Measurements from ENCODE around the gene CABP4.
"Not testable (repeated sequence)": the region's sequence is repeated elsewhere in the genome, so short reads cannot be mapped to it uniquely, and the experiment has no call there.

The CABP4 gene

DNA sequence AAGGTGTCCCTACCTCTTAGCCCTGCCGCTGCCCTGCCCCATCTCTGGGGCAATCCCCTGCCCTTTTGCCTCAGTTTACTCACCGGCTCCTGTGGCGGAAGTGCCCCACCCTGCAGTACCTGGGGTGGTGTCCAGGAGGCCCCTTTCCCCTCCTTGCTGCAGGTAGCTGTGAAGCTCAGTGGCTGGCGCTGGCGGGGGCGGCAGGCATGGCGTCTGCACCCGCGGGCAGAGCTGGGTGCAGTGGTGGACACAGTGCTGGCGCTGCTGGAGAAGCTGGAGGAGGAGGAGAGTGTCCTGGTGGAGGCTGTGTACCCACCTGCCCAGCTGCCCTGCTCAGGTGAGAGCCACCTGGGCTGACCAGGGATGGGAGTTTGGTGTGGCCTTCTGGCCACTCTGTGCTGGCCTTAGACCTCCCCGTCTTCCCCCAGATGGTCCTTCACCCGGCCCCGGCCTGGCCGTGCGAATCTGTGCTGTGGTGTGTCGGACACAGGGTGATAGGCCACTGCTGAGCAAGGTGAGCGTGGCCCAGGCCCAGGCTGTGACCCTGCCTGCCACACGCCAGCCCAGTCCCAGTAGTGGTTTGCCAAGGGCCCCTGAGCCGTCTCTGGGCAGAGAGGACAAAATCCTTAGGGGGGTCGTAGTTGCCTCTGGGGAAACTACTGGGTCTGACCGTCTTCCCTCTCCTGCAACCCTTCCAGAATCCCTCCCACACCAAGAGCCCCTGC is 35.7 kb upstream of the CABP4 start:
- FAIRE-seq: no peak

DNA sequence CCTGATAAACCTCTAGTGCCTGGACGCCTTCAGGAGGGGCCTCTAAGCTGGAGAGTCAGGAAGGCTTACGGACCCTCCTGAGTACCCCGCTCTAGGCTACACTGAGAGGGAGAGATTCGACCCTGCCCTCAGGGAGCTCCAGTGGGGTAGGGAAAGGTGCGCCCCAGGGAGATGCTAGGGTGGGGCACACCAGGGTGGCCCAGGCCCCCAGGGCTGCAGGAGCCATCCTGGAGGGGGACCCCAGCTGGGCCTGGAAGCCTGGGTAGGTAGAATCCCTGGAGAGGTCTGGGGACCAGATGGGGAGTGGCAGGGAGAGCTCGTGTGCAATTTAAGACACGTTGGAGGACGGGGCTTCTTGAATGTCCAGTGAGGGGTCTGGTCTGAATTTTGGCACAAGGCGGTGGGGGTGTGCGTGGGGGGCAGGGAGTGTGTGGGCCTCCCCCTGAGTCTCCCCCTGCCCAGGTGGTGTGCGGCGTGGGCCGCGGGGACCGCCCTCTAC is 35.0 kb upstream of the CABP4 start:
- FAIRE-seq: no peak

DNA sequence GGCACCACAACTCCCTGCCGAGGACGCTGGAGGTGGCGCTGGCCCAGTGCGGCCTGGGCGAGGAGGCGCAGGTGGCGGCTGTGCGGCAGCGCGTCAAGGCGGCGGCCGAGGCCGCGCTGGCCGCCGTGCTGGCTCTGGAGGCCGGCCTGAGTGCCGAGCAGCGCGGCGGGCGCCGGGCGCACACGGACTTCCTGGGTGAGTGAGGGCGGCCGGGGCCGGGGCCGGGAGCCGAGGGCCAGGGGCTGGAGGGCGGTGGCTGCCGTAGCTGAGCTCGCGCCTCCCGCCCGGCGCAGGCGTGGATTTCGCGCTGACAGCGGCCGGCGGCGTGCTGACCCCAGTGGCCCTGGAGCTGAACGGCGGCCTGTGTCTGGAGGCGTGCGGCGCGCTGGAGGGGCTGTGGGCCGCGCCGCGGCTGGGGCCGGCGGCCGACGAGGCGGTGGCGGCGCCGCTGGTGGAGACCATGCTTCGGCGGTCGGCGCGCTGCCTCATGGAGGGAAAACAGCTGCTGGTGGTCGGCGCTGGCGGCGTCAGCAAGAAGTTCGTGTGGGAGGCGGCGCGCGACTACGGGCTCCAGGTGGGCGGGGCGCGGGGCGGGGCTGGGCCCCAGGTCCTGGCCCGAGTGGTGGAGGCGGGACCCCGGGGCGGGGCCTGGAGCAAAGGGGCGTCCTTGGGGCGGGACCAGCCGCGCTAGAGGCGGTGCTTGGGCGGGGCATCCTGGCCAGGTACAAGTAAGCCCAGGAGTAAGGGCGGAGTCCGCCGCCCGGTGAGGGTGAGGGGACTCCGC is 34.3 kb upstream of the CABP4 start:
- no peak for FAIRE-seq

DNA sequence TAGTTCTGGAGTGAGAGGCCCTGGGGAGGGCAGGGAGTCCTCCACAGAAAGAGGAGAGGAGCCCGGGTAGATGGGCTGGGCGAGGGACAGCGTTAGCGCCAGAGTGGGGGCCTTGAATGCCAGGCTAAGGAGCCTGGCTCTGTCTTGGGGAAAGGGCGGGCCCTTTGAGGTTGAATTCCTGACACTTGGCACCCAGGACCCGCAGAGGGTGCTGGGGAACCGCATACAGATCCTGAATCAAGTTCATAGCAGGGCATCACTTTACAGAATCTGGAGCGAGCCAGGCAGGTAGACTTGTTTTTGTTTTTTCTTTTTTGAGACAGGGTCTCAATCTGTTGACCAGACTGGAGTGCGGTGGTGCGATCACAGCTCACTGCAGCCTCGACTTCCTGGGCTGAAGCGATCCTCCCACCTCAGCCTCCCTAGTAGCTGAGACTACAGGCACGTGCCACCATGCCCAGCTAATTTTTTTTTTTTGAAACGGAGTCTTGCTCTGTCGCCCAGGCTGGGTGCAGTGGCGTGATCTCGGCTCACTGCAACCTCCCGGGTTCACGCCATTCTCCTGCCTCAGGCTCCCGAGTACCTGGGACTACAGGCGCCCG is 33.6 kb upstream of the CABP4 start:
- FAIRE-seq: no peak

DNA sequence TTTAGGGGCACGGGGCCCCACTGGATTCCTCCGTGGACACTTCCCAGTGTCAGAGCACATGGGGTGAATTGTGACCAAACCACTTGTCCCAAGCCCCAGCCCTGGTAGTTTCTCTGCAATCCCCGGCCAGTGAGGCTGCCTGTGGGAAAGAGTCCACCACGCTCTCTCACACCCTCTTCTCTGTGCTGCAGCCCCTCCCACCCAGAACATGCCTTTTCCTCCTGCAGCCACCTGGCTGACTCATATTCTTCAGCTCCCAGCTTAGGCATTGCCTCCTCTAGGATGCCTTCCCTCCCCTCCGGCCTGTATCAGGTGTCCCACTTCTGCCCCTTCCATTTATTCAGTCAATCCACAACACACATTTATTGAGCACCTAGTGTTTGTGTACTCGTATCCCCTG is 32.3 kb upstream of the CABP4 start:
- FAIRE-seq: no peak

DNA sequence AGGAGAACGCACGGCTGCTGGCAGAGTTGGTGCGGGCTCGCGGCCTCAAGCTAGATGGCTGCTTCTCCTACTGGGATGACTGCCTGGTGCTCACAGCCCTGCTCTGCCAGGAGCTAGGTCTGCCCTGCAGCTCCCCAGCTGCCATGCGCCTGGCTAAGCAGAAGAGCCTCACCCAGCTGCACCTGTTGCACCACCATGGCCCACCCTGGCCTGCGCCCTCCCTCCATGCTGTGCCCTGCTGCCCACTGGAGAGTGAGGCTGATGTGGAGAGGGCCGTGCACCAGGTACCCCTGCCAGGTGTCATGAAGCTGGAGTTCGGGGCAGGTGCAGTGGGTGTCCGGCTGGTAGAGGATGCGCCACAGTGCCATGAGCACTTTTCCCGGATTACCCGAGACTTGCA is 31.7 kb upstream of the CABP4 start:
- FAIRE-seq: no peak

DNA sequence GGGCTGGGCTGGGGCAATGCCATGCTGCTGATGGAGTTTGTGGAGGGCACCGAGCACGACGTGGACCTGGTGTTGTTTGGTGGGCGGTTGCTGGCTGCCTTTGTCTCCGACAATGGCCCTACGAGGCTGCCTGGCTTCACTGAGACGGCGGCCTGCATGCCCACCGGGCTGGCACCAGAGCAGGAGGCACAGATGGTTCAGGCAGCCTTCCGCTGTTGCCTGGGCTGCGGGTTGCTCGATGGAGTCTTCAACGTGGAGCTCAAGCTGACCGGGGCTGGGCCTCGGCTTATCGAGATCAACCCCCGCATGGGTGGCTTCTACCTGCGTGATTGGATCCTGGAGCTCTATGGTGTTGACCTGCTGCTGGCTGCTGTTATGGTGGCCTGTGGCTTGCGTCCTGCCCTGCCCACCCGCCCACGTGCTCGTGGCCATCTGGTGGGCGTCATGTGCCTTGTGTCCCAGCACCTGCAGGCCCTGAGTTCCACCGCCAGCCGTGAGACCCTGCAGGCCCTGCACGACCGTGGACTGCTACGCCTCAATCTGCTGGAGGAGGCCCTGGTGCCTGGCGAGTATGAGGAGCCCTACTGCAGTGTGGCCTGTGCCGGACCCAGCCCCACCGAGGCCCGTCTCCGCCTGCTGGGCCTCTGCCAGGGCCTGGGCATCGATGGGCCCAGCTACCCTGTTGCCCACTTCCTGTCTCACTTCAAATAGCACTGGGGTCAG is 31.1 kb upstream of the CABP4 start:
- FAIRE-seq: no peak

DNA sequence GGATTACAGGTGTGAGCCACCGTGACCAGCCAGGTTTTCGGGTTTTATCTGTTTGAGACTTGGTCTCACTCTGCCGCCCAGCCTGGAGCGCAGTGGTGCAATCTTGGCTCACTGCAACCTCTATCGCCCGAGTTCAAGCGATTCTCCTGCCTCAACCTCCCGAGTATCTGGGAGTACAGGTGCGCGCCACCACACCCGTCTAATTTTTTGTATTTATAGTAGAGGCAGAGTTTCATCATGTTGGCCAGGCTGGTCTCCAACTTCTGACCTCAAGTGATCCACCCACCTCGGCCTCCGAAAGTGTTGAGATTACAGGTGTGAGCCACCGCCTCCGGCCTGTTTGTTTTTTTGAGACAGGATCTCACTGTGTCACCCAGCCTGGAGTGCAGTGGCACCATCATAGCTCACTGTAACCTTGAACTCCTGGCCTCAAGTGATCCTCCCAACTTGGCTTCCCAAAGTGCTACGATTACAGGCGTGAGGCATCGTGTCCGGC is 27.7 kb upstream of the CABP4 start:
- not testable (repeated sequence) for FAIRE-seq

DNA sequence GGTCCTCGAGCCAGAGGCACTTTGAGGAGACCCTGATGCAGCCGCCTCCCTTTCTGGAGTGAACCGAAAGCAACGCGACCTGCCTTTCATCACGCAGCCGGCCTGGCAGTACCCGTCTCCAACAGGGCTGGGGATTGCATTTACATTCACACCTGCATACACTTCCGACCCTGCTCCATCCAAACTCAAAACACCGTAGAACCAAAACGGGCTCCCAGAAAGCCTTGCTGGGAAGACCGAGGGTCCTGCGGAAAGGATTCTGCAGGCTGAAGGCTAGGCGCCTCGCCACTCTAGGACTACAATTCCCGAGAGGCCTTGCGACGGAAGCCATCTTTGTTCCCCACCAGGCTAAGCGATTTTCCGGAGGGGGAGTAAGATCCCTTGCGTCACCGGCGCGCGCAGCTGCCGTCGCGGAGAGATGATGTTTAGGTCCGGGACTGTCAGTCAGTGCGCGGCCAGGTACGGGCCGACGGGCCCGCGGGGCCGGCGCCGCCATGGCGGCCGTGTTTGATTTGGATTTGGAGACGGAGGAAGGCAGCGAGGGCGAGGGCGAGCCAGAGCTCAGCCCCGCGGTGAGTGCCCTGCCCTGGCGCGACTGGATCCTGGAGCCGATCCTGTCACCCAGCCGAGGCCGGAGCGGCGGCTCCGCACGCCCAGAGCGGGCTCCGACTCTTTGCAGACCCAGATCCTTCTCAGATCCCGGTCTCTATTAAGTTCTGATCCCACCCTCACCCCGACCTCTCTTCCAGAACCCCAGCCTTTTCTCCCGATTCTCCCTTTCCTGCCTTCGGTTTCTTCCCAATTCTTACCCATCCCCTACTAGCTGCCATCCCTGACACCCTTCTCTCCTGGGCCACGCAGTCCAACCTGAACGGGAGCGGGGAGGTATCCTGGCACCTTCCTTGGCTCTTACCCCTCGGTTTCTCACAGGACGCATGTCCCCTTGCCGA is 26.8 kb upstream of the CABP4 start, which contains the start of gene RPS6KB2:
TSS of gene RPS6KB2 (plus strand) at position 443 of the 950 bp plus-strand sequence. CDS start at position 495, 52 bp downstream.
- FAIRE-seq: peak; percentile 77

DNA sequence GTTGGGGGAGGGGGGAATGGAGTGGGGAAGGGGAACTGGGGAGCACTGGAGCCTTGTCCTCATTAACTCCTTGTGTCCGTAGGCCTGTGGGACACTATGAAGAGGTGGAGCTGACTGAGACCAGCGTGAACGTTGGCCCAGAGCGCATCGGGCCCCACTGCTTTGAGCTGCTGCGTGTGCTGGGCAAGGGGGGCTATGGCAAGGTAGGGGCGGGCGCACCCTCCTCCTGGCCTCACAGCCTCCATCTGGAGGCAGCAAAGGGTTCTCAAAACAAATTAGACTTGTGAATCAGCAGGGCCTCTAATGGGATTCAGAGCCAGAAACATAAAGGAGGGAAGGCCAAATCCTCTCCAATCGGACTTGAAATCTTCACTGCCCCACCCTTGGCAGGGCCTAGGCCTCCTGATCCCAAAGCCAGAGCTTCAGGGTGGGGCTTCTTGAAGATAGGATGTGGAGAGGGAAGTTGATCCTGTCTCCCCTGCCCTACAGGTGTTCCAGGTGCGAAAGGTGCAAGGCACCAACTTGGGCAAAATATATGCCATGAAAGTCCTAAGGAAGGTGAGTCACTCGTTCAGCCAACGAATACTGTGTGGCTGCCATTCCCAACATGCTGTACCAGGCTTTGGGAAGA is 26.0 kb upstream of the CABP4 start:
- no peak for FAIRE-seq

DNA sequence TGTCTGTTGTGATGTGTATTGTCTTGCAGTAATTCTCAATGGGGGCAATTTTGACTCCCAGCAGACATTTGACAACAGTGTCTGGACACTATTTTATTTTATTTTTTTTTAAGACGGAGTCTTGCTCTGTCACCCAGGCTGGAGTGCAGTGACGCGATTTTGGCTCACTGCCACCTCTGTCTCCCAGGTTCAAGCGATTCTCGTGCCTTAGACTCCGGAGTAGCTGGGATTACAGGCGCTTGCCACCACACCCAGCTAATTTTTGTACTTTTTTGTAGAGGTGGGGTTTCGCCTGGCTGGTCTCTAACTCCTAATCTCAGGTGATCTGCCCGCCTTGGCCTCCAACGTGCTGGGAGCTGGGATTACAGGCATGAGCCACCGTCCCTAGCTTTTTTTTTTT is 25.4 kb upstream of the CABP4 start:
- no peak for FAIRE-seq

DNA sequence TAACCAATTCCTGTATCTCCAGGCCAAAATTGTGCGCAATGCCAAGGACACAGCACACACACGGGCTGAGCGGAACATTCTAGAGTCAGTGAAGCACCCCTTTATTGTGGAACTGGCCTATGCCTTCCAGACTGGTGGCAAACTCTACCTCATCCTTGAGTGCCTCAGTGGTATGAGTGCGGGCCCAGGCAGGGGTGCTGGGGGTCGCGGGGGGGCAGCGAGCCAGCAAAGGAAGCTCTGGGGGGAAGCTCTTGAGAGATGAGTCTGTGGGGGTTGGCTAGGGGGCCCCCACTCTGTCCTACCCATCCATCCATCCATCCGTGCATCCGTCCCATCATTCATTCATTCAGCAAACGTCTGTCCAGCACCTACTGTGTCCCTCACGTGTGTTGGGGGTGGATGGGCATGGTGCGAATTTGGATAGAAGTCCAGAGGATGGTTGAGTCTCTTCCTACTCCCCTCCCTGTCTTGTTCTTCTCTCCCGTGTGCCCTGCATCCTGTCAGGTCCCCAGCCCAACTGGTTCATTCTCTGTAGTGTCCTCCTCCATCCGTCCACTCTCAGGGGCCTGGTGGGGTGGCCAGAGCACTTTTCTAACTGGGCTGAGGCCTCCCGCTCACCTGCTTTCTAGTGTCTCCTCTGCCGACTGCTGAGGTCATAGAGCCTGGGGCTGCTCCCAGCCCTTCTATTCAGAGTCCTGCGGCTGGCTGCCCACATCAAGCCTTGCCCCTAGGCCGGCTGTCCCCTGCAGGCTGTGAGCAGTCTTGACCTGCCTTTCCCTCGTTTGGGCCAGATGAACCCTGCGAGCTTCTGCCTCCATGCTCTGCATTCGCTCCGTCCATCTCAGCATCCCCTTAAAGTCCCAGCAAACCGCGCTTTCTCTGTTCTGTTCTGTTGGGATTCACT is 23.6 kb upstream of the CABP4 start:
- FAIRE-seq: no peak

DNA sequence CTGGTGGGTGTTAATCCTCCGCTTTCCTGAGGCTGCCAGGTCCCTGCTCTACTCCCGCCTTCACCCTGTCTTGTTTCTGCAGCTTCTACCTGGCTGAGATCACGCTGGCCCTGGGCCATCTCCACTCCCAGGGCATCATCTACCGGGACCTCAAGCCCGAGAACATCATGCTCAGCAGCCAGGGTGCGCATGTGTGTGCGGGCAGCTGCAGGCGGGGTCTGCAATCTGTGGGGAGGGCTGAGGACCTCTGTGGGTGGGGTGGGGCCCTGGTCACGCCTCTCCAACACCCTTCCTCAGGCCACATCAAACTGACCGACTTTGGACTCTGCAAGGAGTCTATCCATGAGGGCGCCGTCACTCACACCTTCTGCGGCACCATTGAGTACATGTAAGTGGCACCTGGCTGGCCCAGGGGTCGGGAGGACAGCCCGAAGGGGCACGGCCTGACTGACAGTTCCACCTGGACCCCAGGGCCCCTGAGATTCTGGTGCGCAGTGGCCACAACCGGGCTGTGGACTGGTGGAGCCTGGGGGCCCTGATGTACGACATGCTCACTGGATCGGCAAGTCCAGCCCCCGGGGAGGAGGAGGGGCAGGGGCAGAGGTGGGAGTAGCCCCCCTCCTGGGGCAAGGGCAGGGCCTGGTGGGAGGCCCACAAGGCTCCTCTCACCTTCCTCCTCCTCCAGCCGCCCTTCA is 22.4 kb upstream of the CABP4 start:
- no peak for FAIRE-seq

DNA sequence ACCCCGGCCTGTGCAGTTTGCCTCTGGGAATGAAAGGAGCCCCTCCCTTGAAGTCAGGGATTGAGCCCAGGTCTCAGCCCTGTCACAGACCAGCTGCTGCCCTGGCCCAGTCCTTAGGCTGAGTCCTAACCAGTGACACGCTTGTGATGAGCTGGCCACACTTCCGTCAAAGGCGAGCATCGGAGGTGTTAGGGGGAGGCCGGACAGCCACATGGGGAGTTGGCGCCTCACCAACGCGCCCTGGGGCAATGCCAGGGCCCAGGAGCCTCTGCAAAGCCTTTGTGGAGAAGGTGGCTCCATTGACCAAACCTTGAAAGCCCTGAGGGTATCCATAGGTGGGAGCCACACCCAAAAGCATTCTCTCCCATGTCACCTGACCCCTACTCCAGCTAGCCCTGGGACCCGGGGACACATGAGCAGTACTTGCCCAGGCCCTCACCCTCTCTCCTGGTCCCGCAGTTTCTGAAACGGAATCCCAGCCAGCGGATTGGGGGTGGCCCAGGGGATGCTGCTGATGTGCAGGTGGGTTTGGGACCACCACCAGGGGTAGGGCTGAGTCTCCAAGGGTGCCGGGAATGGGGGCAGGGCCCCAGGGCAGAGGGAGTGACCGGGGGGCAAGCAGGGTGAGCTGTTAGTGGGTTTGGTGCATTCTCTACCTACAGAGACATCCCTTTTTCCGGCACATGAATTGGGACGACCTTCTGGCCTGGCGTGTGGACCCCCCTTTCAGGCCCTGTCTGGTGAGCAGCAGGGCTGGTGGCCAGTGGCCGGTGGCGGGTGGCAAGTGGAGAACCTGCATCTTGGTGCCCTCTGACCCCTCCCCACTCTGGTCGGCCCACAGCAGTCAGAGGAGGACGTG is 21.4 kb upstream of the CABP4 start:
- no peak for FAIRE-seq

DNA sequence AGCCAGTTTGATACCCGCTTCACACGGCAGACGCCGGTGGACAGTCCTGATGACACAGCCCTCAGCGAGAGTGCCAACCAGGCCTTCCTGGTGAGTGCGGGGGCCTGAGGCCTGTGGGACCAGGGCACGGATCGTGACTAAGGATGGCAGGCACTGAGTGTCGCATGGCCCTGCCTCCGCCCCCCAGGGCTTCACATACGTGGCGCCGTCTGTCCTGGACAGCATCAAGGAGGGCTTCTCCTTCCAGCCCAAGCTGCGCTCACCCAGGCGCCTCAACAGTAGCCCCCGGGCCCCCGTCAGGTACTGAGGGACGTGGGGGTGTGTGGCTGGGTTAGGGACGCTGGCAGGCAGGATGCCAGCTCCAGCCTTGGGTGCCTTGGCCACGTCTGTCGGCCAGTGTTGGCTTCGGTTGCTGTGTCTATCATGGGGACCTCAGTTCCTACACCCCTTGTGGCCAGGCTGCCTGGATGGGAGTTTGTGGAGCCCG is 20.7 kb upstream of the CABP4 start:
- no peak for FAIRE-seq

DNA sequence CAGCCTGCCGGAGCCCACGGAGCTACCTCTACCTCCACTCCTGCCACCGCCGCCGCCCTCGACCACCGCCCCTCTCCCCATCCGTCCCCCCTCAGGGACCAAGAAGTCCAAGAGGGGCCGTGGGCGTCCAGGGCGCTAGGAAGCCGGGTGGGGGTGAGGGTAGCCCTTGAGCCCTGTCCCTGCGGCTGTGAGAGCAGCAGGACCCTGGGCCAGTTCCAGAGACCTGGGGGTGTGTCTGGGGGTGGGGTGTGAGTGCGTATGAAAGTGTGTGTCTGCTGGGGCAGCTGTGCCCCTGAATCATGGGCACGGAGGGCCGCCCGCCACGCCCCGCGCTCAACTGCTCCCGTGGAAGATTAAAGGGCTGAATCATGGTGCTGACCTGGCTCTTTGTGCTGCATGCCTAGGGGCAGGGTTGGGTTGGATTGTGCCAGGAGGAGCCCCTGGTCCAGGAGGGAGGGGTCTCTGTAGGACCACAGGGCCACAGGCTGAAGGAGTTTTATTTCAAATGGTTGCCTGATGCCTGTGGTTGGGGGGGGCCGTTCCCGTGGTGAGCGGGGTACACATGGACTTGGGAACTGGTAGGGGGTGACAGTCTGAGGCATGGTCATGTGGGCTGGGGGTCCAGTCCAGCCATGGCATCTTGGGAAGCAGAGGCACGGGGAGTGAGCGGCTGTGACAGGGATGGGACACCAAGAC is 20.0 kb upstream of the CABP4 start:
- FAIRE-seq: no peak

DNA sequence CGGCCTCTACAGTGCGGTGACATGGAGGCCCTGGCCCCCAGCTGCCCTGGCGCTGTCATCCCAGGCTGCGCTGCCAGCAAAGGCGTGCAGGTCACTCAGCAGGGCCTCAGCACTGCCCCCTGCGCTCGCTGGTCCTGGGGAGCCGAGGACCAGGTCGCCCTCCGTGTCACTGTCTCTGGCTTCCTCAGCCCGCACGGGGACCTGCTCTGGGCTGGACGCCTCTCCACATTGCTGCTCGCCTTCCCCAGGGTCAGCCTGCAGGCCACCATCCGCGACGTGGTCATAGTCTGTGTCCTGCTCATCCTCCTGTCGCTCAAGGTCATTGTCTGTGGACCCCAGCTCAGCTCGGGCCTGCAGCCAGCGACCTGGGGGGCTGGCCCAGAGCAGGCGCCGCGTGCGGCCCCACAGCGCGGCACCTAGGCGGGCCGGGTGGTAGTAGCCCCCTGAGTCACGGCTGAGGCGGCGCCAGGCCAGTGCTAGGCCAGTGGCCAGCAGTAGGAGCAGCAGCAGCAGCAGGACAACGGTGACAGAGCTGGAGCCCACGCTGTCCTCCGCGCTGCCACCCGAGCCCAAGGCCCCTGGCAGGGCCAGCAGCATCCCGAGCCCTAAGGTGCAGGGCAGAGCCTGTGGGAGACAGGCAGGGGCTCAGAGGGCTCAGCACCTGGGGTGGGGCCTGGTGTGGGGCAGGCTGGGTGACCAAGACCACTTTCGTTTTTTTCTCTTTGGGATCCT is 19.3 kb upstream of the CABP4 start:
- no peak for FAIRE-seq
